Panc1 (cell line): ENCODE results near the gene OLFM3. TPM values are rescaled to one million over a fixed set of nuclear protein-coding genes. Genes with fewer than 3 reads are reported as not detected.

Experiments
- ATAC-seq: fragments of 200-7000 bp; cut with Tn5 transposase; 2 replicates; pipeline ENCODE4 v1.9.1; 2020; ENCODE audit warnings: mild to moderate bottlenecking, moderate library complexity
- BruUV-seq: library from RNA; stranded (reverse); fragments of 400-500 nt; replicated peaks from 2 replicates; lab custom pipeline; 2021; lab: Mats Ljungman, UMichigan
- CTCF ChIA-PET: fragments of 300-600 bp; sonication (Branson Sonifier 250); formaldehyde crosslinking; loops from one replicate; lab custom pipeline; 2022; ENCODE audit warnings: antibody characterized with exemption; lab: Charles Lee
- POLR2A ChIA-PET: fragments of 300-600 bp; sonication (Branson Sonifier 250); formaldehyde crosslinking; loops from one replicate; lab custom pipeline; 2022; ENCODE audit warnings: antibody characterized with exemption; lab: Charles Lee
- DNase-seq: peaks from one replicate; pipeline ENCODE4 v3.0.0-alpha.2; 2010; ENCODE audit warnings: low read depth, low spot score
- H3K27ac ChIP-seq: 2 replicates; pipeline ENCODE4 v1.5.1; 2011; ENCODE audit warnings: mild to moderate bottlenecking, low read length, inconsistent platforms
- H3K27me3 ChIP-seq: fragments of 200-500 bp; sonication (Bioruptor generic); 2 replicates; pipeline ENCODE4 v1.6.0; 2014; ENCODE audit warnings: low read length, inconsistent platforms; ENCODE audit not compliant: control insufficient read depth, insufficient read depth
- H3K36me3 ChIP-seq: fragments of 200-500 bp; sonication (Bioruptor generic); 2 replicates; pipeline ENCODE4 v1.5.1; 2014; ENCODE audit warnings: inconsistent platforms, mild to moderate bottlenecking, low read length, moderate library complexity; ENCODE audit not compliant: control insufficient read depth, insufficient read depth
- H3K4me1 ChIP-seq: 2 replicates; pipeline ENCODE4 v1.5.1; 2011; ENCODE audit warnings: inconsistent platforms, mild to moderate bottlenecking, low read length, moderate library complexity; ENCODE audit not compliant: control insufficient read depth, insufficient read depth
- H3K4me3 ChIP-seq, 2 experiments: 2 replicates each; pipeline ENCODE4 v1.5.1; 2011 to 2012; ENCODE audit warnings: low read depth in 2 of 2, low read length in 2 of 2, mild to moderate bottlenecking in 2 of 2, inconsistent platforms in 1 of 2, moderate library complexity in 1 of 2
- H3K9me3 ChIP-seq: fragments of 200-500 bp; sonication (Bioruptor generic); 2 replicates; pipeline ENCODE4 v1.5.1; 2014; ENCODE audit warnings: low read depth, mild to moderate bottlenecking, inconsistent platforms, low read length, moderate library complexity; ENCODE audit not compliant: control insufficient read depth, insufficient read depth
- CTCF ChIP-seq: fragments of 450-650 bp; IDR thresholded peaks from 2 replicates; pipeline ENCODE4 v1.5.1; 2017; ENCODE audit warnings: mild to moderate bottlenecking
- POLR2AphosphoS5 ChIP-seq: IDR thresholded peaks from 2 replicates; pipeline ENCODE4 v1.6.1; 2012; ENCODE audit warnings: mild to moderate bottlenecking, low read depth, low read length, moderate library complexity
- REST ChIP-seq, 2 experiments: IDR thresholded peaks; 2 replicates each; pipeline ENCODE4 v1.6.1; 2011 to 2012; ENCODE audit warnings: low read depth in 2 of 2, control low read depth in 1 of 2, low read length in 1 of 2, mild to moderate bottlenecking in 1 of 2, moderate library complexity in 1 of 2; ENCODE audit not compliant: insufficient read depth in 1 of 2
- SIN3A ChIP-seq: IDR thresholded peaks from 2 replicates; pipeline ENCODE4 v1.6.1; 2012; ENCODE audit warnings: low read depth, mild to moderate bottlenecking, low read length, moderate library complexity, borderline replicate concordance; ENCODE audit not compliant: insufficient read depth
- TCF7L2 ChIP-seq: IDR thresholded peaks from 2 replicates; pipeline ENCODE4 v1.6.1; 2011; ENCODE audit warnings: mild to moderate bottlenecking, low read depth, low read length, inconsistent platforms
- in situ Hi-C: cut with HindIII; loops from 2 replicates; pipeline ENCODE4 v1.10.0; 2016; ENCODE audit warnings: low sequenced_read_pairs, low pct_unique_long_range_greater_than_20kb
- intact Hi-C: fragments of 100-400 bp; cut with micrococcal nuclease; formaldehyde crosslinking; loops from one replicate; pipeline ENCODE4 v1.10.0; 2022; ENCODE audit not compliant: unreplicated experiment
- total RNA-seq: library from RNA; stranded (reverse); gene quantifications from one replicate; pipeline ENCODE4 v1.2.1, GENCODE V29; 2021; ENCODE audit not compliant: unreplicated experiment

The OLFM3 gene
- total RNA-seq, 1 experiment from 2014 or later: not detected

GRCh38 chr1:101798417-101798816, 198.3 kb downstream of the OLFM3 start:
- Histone ChIP-seq H3K27ac (no peak overlapping the region), H3K4me3 (no peak overlapping the region), H3K36me3 (no peaks in the 10 kb centered on the region), H3K4me1 (no peaks in the 10 kb centered on the region), H3K9me3 (no peaks in the 10 kb centered on the region), H3K27me3 (no peaks in the 10 kb centered on the region)
- no peak for ATAC-seq
- intact Hi-C loops: no loop called here
- no peak for DNase-seq
- no peak for TF ChIP-seq REST (IDR thresholded peaks at IDR 0.05; ENCODE audit: insufficient read depth in 1 of 2, low read depth in 2 of 2, low read length in 1 of 2)
- no peak for TF ChIP-seq SIN3A
- TF ChIP-seq TCF7L2: no peak
- no peak for TF ChIP-seq CTCF
- TF ChIP-seq POLR2AphosphoS5: no peak
- BruUV-seq: no TSS peak
- CTCF ChIA-PET: no interaction called here
- POLR2A ChIA-PET: no interaction called here
- in situ Hi-C loops: no loop called here

GRCh38 chr1:101797722-101798121, 199.0 kb downstream of the OLFM3 start:
- no TSS peak for BruUV-seq
- intact Hi-C loops: no loop called here
- ChIA-PET CTCF (no interaction called here), POLR2A (no interaction called here)
- H3K4me1 ChIP-seq: no peaks in the 10 kb centered on the region
- no peak overlapping the region for H3K27ac ChIP-seq
- no peak for TF ChIP-seq TCF7L2
- no peak for TF ChIP-seq REST (IDR thresholded peaks at IDR 0.05; ENCODE audit: insufficient read depth in 1 of 2, low read depth in 2 of 2, low read length in 1 of 2)
- TF ChIP-seq CTCF: no peak
- no peak for TF ChIP-seq SIN3A
- TF ChIP-seq POLR2AphosphoS5: no peak
- DNase-seq: no peak
- in situ Hi-C loops: no loop called here
- H3K9me3 ChIP-seq: no peaks in the 10 kb centered on the region
- H3K36me3 ChIP-seq: no peaks in the 10 kb centered on the region
- ATAC-seq: no peak
- H3K4me3 ChIP-seq: no peak overlapping the region
- H3K27me3 ChIP-seq: no peaks in the 10 kb centered on the region
